Gastrocnemius medialis (tissue), 4 donors: ENCODE measurements around the gene ITGAE. TPM values are rescaled to one million over a fixed set of nuclear protein-coding genes. Genes with fewer than 3 reads are reported as not detected.

Experiments used
- ATAC-seq, 2 donors: fragments of 150-250 bp; one replicate each; pipeline ENCODE4 v1.9.1; 2016
- DNase-seq, 2 donors: peaks; one replicate each; pipeline ENCODE4 v3.0.0-alpha.2; 2019
- H3K27ac ChIP-seq, 4 donors: fragments of 200-600 bp; sonication (generic); 1 replicate in 1 of 4; 2 replicates in 3 of 4; pipeline ENCODE4 v1.5.1; 2016 to 2018; ENCODE audit warnings: mild to moderate bottlenecking in 2 of 4, moderate library complexity in 1 of 4
- H3K27me3 ChIP-seq, 3 donors: fragments of 200-600 bp; sonication (generic) in 2 of 3; 1 replicate in 1 of 3; 2 replicates in 2 of 3; pipeline versions ENCODE4 v1.5.1 to v1.6.0; 2016 to 2019; ENCODE audit warnings: mild to moderate bottlenecking in 1 of 3, moderate library complexity in 1 of 3
- H3K36me3 ChIP-seq, 2 donors: fragments of 200-600 bp; sonication (generic) in 1 of 2; one replicate each; pipeline ENCODE4 v1.5.1; 2017 to 2018
- H3K4me1 ChIP-seq, 2 donors: fragments of 200-600 bp; sonication (generic) in 1 of 2; one replicate each; pipeline ENCODE4 v1.5.1; 2016 to 2017; ENCODE audit warnings: mild to moderate bottlenecking in 2 of 2
- H3K4me3 ChIP-seq, 4 donors: fragments of 200-600 bp; sonication (generic) in 3 of 4; 1 replicate in 1 of 4; 2 replicates in 3 of 4; pipeline ENCODE4 v1.5.1; 2016 to 2019; ENCODE audit warnings: mild to moderate bottlenecking in 2 of 4
- H3K9me3 ChIP-seq, 3 donors: fragments of 200-600 bp; sonication (generic) in 2 of 3; 1 replicate in 1 of 3; 2 replicates in 2 of 3; pipeline ENCODE4 v1.5.1; 2016 to 2019
- POLR2A ChIP-seq, 2 donors: fragments of 450-650 bp; IDR thresholded peaks; one replicate each; pipeline ENCODE4 v1.6.1; 2017; ENCODE audit warnings: antibody characterized with exemption in 2 of 2, mild to moderate bottlenecking in 2 of 2, moderate library complexity in 2 of 2
- in situ Hi-C, 4 donors: fragments of 200-750 bp; cut with MboI; loops; one replicate each; pipeline versions ENCODE4 v1.15.0 to v1.8.0; 2017; ENCODE audit warnings: low sequenced_read_pairs in 4 of 4
- intact Hi-C: fragments of 100-400 bp; cut with DNase I; formaldehyde crosslinking; loops from one replicate; pipeline ENCODE4 v1.15.1; 2023; ENCODE audit warnings: low total_unique reads
- total RNA-seq, 4 donors: library from RNA; depleted of rRNA; stranded (reverse); fragments of >200 nt; gene quantifications; one replicate each; pipeline versions ENCODE4 v1.1.0 to v1.2.3, GENCODE V29; 2016
- TF ChIP-seq, protein P1 (sequence below), 5 experiments: fragments of 450-650 bp in 3 of 5; fragments of 200-600 bp in 2 of 5; sonication (generic) in 2 of 5; IDR thresholded peaks in 4 of 5; conservative IDR thresholded peaks in 1 of 5; 1 replicate in 4 of 5; 2 replicates in 1 of 5; pipeline ENCODE4 v1.5.1; 2016 to 2019; ENCODE audit warnings: antibody characterized with exemption in 5 of 5, mild to moderate bottlenecking in 3 of 5, moderate library complexity in 3 of 5

Gene ITGAE
- total RNA-seq, 4 donors from 2014 or later = 10.8 to 25.0 (median 23.5) TPM

DNA sequence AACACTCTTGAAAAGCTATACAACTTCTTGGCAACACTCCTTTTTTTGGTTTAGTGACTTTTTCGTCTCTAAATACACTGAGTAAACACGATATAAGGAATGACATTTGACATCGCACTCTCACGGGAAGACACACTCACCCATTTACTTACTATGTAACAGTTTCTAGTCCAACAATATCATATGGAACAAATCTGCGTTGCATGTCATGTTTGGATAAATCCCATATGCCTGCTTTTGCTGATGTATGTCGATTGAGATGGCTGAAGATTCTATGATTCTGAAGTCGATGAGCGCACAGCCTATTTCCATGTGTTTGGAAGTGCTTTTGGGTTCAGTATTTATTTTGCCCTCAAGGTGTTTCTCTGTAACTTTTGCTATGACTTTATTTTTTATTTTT lies 18.2 kb downstream of the ITGAE start:
- H3K9me3 ChIP-seq = no peaks in the 10 kb centered on the region
- intact Hi-C loops = no loop called here
- H3K4me1 ChIP-seq = no peaks in the 10 kb centered on the region
- no peak for TF ChIP-seq POLR2A (IDR thresholded peaks at IDR 0.05)
- TF ChIP-seq, protein P1, sequence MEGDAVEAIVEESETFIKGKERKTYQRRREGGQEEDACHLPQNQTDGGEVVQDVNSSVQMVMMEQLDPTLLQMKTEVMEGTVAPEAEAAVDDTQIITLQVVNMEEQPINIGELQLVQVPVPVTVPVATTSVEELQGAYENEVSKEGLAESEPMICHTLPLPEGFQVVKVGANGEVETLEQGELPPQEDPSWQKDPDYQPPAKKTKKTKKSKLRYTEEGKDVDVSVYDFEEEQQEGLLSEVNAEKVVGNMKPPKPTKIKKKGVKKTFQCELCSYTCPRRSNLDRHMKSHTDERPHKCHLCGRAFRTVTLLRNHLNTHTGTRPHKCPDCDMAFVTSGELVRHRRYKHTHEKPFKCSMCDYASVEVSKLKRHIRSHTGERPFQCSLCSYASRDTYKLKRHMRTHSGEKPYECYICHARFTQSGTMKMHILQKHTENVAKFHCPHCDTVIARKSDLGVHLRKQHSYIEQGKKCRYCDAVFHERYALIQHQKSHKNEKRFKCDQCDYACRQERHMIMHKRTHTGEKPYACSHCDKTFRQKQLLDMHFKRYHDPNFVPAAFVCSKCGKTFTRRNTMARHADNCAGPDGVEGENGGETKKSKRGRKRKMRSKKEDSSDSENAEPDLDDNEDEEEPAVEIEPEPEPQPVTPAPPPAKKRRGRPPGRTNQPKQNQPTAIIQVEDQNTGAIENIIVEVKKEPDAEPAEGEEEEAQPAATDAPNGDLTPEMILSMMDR (IDR thresholded peaks at IDR 0.05 in 4 of 5, conservative IDR thresholded peaks at IDR 0.05 in 1 of 5) = no peak
- no peaks in the 10 kb centered on the region for H3K36me3 ChIP-seq
- DNase-seq (no peak), ATAC-seq (no peak)
- H3K4me3 ChIP-seq = no peak overlapping the region
- no peak overlapping the region for H3K27ac ChIP-seq
- no peaks in the 10 kb centered on the region for H3K27me3 ChIP-seq
- in situ Hi-C loops = no loop called here

DNA sequence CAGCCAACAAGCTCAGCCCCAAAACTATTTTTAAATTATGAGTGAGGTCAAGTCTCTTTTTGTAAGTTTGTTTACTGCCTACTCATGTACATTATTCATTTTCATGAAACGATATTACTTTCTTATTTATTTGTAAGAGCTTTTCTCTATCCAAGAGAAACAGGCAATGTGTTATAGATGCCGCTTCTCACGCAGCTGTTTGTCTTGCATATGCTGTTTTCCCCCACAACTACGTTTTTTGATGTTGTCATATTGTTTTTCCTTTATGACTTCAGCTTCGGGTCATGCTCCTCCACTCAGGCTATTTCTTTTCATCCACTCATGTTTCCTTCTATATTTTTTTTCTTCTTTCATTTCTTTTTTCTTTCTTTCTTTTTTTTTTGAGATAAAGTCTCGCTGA lies 20.0 kb downstream of the ITGAE start:
- no peak for ATAC-seq
- in situ Hi-C loops (no loop called here), intact Hi-C loops (no loop called here)
- Histone ChIP-seq H3K27me3 (no peaks in the 10 kb centered on the region), H3K9me3 (no peaks in the 10 kb centered on the region), H3K27ac (no peak overlapping the region), H3K36me3 (no peaks in the 10 kb centered on the region), H3K4me3 (no peak overlapping the region), H3K4me1 (no peaks in the 10 kb centered on the region)
- TF ChIP-seq, protein P1 (IDR thresholded peaks at IDR 0.05 in 4 of 5, conservative IDR thresholded peaks at IDR 0.05 in 1 of 5) = no peak
- TF ChIP-seq POLR2A (IDR thresholded peaks at IDR 0.05) = no peak
- no peak for DNase-seq

- Histone ChIP-seq H3K36me3 (no peaks in the 10 kb centered on the region), H3K27ac (no peak overlapping the region), H3K27me3 (no peaks in the 10 kb centered on the region), H3K4me3 (no peak overlapping the region), H3K9me3 (no peaks in the 10 kb centered on the region), H3K4me1 (no peaks in the 10 kb centered on the region)
- no peak for TF ChIP-seq POLR2A (IDR thresholded peaks at IDR 0.05)
- TF ChIP-seq, protein P1 (IDR thresholded peaks at IDR 0.05 in 4 of 5, conservative IDR thresholded peaks at IDR 0.05 in 1 of 5) = no peak
- ATAC-seq = no peak
- in situ Hi-C loops = no loop called here
- DNase-seq = no peak
- intact Hi-C loops = no loop called here
Measured at GRCh38 chr17:3777366-3778120, 23.4 kb downstream of the ITGAE start.

DNA sequence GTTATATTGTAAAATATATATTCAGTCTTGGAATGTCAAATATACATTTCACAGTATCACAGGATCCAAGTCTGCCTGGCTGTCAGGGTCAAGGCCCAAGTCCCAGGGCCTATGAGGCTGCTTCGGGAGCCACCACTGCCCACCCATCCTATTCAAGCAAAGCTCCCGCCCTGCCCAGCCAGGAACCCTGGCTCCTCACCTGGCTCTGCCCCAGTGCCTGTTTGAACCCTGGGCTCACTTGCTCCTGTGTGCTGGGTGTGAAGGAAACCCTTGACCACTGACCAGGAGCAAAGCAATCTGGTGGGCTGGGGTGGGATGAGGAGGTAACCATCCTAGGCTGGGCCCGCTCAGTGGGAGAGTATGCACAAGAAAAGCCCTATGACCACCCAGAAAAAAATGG lies 27.0 kb downstream of the ITGAE start:
- DNase-seq = no peak
- Histone ChIP-seq H3K27ac (no peak overlapping the region), H3K36me3 (no peaks in the 10 kb centered on the region), H3K4me1 (no peaks in the 10 kb centered on the region), H3K4me3 (no peak overlapping the region), H3K27me3 (no peaks in the 10 kb centered on the region), H3K9me3 (no peaks in the 10 kb centered on the region)
- in situ Hi-C loops = no loop called here
- no peak for ATAC-seq
- intact Hi-C loops = no loop called here
- TF ChIP-seq POLR2A (IDR thresholded peaks at IDR 0.05) = no peak
- TF ChIP-seq, protein P1 (IDR thresholded peaks at IDR 0.05 in 4 of 5, conservative IDR thresholded peaks at IDR 0.05 in 1 of 5) = no peak

DNA sequence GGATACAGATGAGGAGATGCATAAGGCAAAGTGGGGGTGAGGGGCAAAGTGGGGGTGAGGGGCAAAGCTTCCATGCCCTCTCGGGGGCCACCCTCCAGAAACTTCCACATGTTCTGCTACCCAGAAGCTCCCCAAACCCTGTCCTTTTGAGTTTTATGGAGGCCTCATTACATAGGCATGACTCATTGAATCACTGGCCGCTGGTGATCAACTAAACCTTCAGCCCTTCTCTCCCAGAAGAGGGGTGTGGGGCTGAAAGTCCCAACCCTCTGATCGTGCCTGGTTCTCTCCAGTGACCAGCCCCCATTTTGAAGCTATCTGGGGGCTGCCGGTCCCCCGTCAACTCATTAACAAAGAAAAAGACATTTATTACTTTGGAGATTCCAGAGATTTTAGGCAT lies 27.5 kb downstream of the ITGAE start:
- TF ChIP-seq, protein P1 (IDR thresholded peaks at IDR 0.05 in 4 of 5, conservative IDR thresholded peaks at IDR 0.05 in 1 of 5) = no peak
- TF ChIP-seq POLR2A (IDR thresholded peaks at IDR 0.05) = no peak
- Histone ChIP-seq H3K36me3 (no peaks in the 10 kb centered on the region), H3K4me3 (no peak overlapping the region), H3K27ac (no peak overlapping the region), H3K9me3 (no peaks in the 10 kb centered on the region), H3K4me1 (no peaks in the 10 kb centered on the region), H3K27me3 (no peaks in the 10 kb centered on the region)
- DNase-seq (no peak), ATAC-seq (no peak)
- intact Hi-C loops (no loop called here), in situ Hi-C loops (no loop called here)
